ENCODE data around the gene PXMP4.

Gene PXMP4

GRCh38 chr20:33667245-33667675, 52.9 kb downstream of the PXMP4 start:
- H3K4me3 Mint-ChIP-seq, result no peak overlapping the region
- DNase-seq, result peak; percentile 26

GRCh38 chr20:33666293-33667244, 53.5 kb downstream of the PXMP4 start, which contains the start of gene ACTL10:
Gene ACTL10, plus strand, starts transcription at chr20:33666943. Its CDS starts 555 bp downstream, at chr20:33667498.
- peak; percentile 85 for DNase-seq
- peak within 1 kb of the TSS; percentile 68 for H3K27ac Mint-ChIP-seq
- no peak for TF ChIP-seq CTCF (IDR thresholded peaks at IDR 0.05)
- H3K27me3 Mint-ChIP-seq (ENCODE audit: low read depth, poor library complexity), result no peaks in the 10 kb centered on the region
- H3K9me3 Mint-ChIP-seq, result no peaks in the 10 kb centered on the region
- H3K4me3 Mint-ChIP-seq, result peak within 1 kb of the TSS; percentile 84
- H3K36me3 Mint-ChIP-seq (ENCODE audit: low read depth), result peaks cover 14% of the 10 kb centered on the region
- H3K4me1 Mint-ChIP-seq, result peaks cover 32% of the 10 kb centered on the region

More at GRCh38 chr20:33667245-33667675, 52.9 kb downstream of the PXMP4 start:
- peaks cover 36% of the 10 kb centered on the region for H3K4me1 Mint-ChIP-seq
- H3K36me3 Mint-ChIP-seq (ENCODE audit: low read depth), result peaks cover 18% of the 10 kb centered on the region
- H3K9me3 Mint-ChIP-seq, result no peaks in the 10 kb centered on the region
- TF ChIP-seq CTCF (IDR thresholded peaks at IDR 0.05), result no peak
- H3K27me3 Mint-ChIP-seq (ENCODE audit: low read depth, poor library complexity), result no peaks in the 10 kb centered on the region
- H3K27ac Mint-ChIP-seq, result no peak overlapping the region

- peak overlapping the region; percentile 72 for H3K27ac Mint-ChIP-seq
Observed at GRCh38 chr20:33664762-33665144, 55.4 kb downstream of the PXMP4 start.

GRCh38 chr20:33664085-33664761, 55.9 kb downstream of the PXMP4 start:
- no peaks in the 10 kb centered on the region for H3K27me3 Mint-ChIP-seq (ENCODE audit: low read depth, poor library complexity)
- peak overlapping the region; percentile 72 for H3K27ac Mint-ChIP-seq
- peaks cover 32% of the 10 kb centered on the region for H3K4me1 Mint-ChIP-seq
- TF ChIP-seq CTCF (IDR thresholded peaks at IDR 0.05), result no peak
- peaks cover 14% of the 10 kb centered on the region for H3K36me3 Mint-ChIP-seq (ENCODE audit: low read depth)
- H3K4me3 Mint-ChIP-seq, result peak overlapping the region; percentile 83
- no peak for DNase-seq
- H3K9me3 Mint-ChIP-seq, result no peaks in the 10 kb centered on the region

More at GRCh38 chr20:33664762-33665144, 55.4 kb downstream of the PXMP4 start:
- peaks cover 32% of the 10 kb centered on the region for H3K4me1 Mint-ChIP-seq
- peaks cover 14% of the 10 kb centered on the region for H3K36me3 Mint-ChIP-seq (ENCODE audit: low read depth)
- H3K9me3 Mint-ChIP-seq, result no peaks in the 10 kb centered on the region
- H3K27me3 Mint-ChIP-seq (ENCODE audit: low read depth, poor library complexity), result no peaks in the 10 kb centered on the region
- TF ChIP-seq CTCF (IDR thresholded peaks at IDR 0.05), result no peak
- peak overlapping the region; percentile 83 for H3K4me3 Mint-ChIP-seq
- DNase-seq, result no peak

GRCh38 chr20:33663161-33664084, 56.7 kb downstream of the PXMP4 start:
- no peak overlapping the region for H3K27ac Mint-ChIP-seq
- DNase-seq, result peak; percentile 88
- no peaks in the 10 kb centered on the region for H3K9me3 Mint-ChIP-seq
- no peak for TF ChIP-seq CTCF (IDR thresholded peaks at IDR 0.05)
- peaks cover 8% of the 10 kb centered on the region for H3K36me3 Mint-ChIP-seq (ENCODE audit: low read depth)
- H3K27me3 Mint-ChIP-seq (ENCODE audit: low read depth, poor library complexity), result no peaks in the 10 kb centered on the region
- H3K4me1 Mint-ChIP-seq, result peaks cover 32% of the 10 kb centered on the region
- peak overlapping the region; percentile 83 for H3K4me3 Mint-ChIP-seq
